ENCODE results near the gene PPP3R1. TPM values are rescaled to one million over a fixed set of nuclear protein-coding genes. Genes with fewer than 3 reads are reported as not detected.
A peak's percentile ranks its signal among the peaks of the same experiment; 100 is the strongest.

PPP3R1 gene
- total RNA-seq, 1 donor from 2014 or later = 28.0 TPM

- peak; percentile 54 for DNase-seq (ENCODE audit: low read depth)
Measured at GRCh38 chr2:68157002-68157401, 95.3 kb downstream of the PPP3R1 start.

- DNase-seq (ENCODE audit: low read depth) = no peak
Measured at GRCh38 chr2:68156419-68156818, 95.9 kb downstream of the PPP3R1 start.

GRCh38 chr2:68155618-68156017 lies 96.7 kb downstream of the PPP3R1 start:
- DNase-seq (ENCODE audit: low read depth) = no peak

GRCh38 chr2:68152681-68153347 lies 99.5 kb downstream of the PPP3R1 start:
- DNase-seq (ENCODE audit: low read depth) = no peak

GRCh38 chr2:68151037-68151436 lies 101.3 kb downstream of the PPP3R1 start:
- no peak for DNase-seq (ENCODE audit: low read depth)

- DNase-seq (ENCODE audit: low read depth) = no peak
Measured at GRCh38 chr2:68141875-68142274, 110.5 kb downstream of the PPP3R1 start.

GRCh38 chr2:68135448-68136320 lies 116.6 kb downstream of the PPP3R1 start:
- DNase-seq (ENCODE audit: low read depth) = no peak

GRCh38 chr2:68134554-68134953 lies 117.8 kb downstream of the PPP3R1 start:
- DNase-seq (ENCODE audit: low read depth) = no peak

- DNase-seq (ENCODE audit: low read depth) = no peak
Measured at GRCh38 chr2:68134120-68134519, 118.2 kb downstream of the PPP3R1 start.

Other genes starting within 250 kb of the PPP3R1 start
- 26.8 and 48.7 TPM in 2 replicates for gene C1D, start 189.5 kb downstream of the PPP3R1 start, total RNA-seq
- 23.7 and 23.8 TPM in 2 replicates for gene PNO1, start 94.6 kb downstream of the PPP3R1 start, total RNA-seq
- gene CNRIP1, start 67.4 kb upstream of the PPP3R1 start, total RNA-seq = 5.4 and 7.6 TPM in 2 replicates
- not detected in 2 replicates for gene PLEK, start 112.8 kb upstream of the PPP3R1 start, total RNA-seq
- 0.83 and 1.0 TPM in 2 replicates for gene FBXO48, start 214.8 kb upstream of the PPP3R1 start, total RNA-seq
- 5.3 and 5.4 TPM in 2 replicates for gene APLF, start 215.1 kb upstream of the PPP3R1 start, total RNA-seq

All from myocyte (in vitro differentiated cells).